ENCODE results near the gene CTNNA3.

GRCh38 chr10:65907199-65907712 lies 1788.7 kb downstream of the CTNNA3 start:
- TF ChIP-seq ZNF768 (tag by site-specific recombination; IDR thresholded peaks at IDR 0.05) = no peak
- no peak for TF ChIP-seq ZNF521 (tag by site-specific recombination; IDR thresholded peaks at IDR 0.05)
- TF ChIP-seq HOXD13 (CRISPR knock-in tag; IDR thresholded peaks at IDR 0.05; ENCODE audit: borderline replicate concordance) = no peak
